SU-DHL-6 (cell line): Measurements from ENCODE around the gene DLG2.

Source experiments
- CTCF ChIP-seq: fragments of 200-600 bp; sonication (generic); IDR thresholded peaks from one replicate; pipeline ENCODE4 v1.5.1; 2017; ENCODE audit warnings: antibody characterized with exemption, mild to moderate bottlenecking, low read length, moderate library complexity; ENCODE audit not compliant: insufficient read depth, poor library complexity, severe bottlenecking
- EZH2phosphoT487 ChIP-seq: fragments of 200-600 bp; sonication (generic), shearing (Covaris generic); conservative IDR thresholded peaks from 2 replicates; pipeline ENCODE4 v1.6.1; 2018; ENCODE audit warnings: mild to moderate bottlenecking, antibody characterized with exemption, low read length, moderate library complexity, mixed read lengths

GRCh38 chr11:84496122-84496521 lies 1131.0 kb downstream of the DLG2 start:
- TF ChIP-seq CTCF (no peak), EZH2phosphoT487 (no peak)
